Osteoblast (primary cell): Measurements from ENCODE around the gene CBFA2T3. TPM values are rescaled to one million over a fixed set of nuclear protein-coding genes. Genes with fewer than 3 reads are reported as not detected.

ENCODE experiments used
- DNase-seq: peaks from one replicate; pipeline ENCODE4 v3.0.0; 2011; ENCODE audit warnings: low spot score, mixed read lengths; ENCODE audit not compliant: insufficient read length; ENCODE audit errors: missing footprints
- H2AFZ ChIP-seq: 2 replicates; pipeline ENCODE4 v1.6.0; 2011; ENCODE audit warnings: mild to moderate bottlenecking, low read length
- H3K27ac ChIP-seq: 2 replicates; pipeline ENCODE4 v1.5.1; 2011; ENCODE audit warnings: mild to moderate bottlenecking, low read depth, low read length, moderate library complexity
- H3K27me3 ChIP-seq: 2 replicates; pipeline ENCODE4 v1.6.0; 2012; ENCODE audit warnings: mild to moderate bottlenecking, control low read depth, inconsistent platforms, low read length, moderate library complexity; ENCODE audit not compliant: insufficient read depth
- H3K36me3 ChIP-seq: 2 replicates; pipeline ENCODE4 v1.5.1; 2011; ENCODE audit warnings: mild to moderate bottlenecking, low read length, control low read depth, moderate library complexity; ENCODE audit not compliant: insufficient read depth
- H3K4me1 ChIP-seq: 2 replicates; pipeline ENCODE4 v1.5.1; 2011; ENCODE audit warnings: mild to moderate bottlenecking, low read length, control low read depth, moderate library complexity; ENCODE audit not compliant: insufficient read depth
- H3K4me2 ChIP-seq: 2 replicates; pipeline ENCODE4 v1.6.0; 2011; ENCODE audit warnings: mild to moderate bottlenecking, low read length; ENCODE audit not compliant: insufficient read depth
- H3K4me3 ChIP-seq: fragments of 200-600 bp; sonication (generic); 3 replicates; pipeline ENCODE4 v1.5.1; 2012; ENCODE audit warnings: mild to moderate bottlenecking, low read length, inconsistent platforms; ENCODE audit not compliant: insufficient read depth
- H3K79me2 ChIP-seq: 2 replicates; pipeline ENCODE4 v1.6.0; 2012; ENCODE audit warnings: mild to moderate bottlenecking, low read length, control low read depth, inconsistent platforms; ENCODE audit not compliant: insufficient read depth
- H3K9me3 ChIP-seq: 2 replicates; pipeline ENCODE4 v1.5.1; 2011; ENCODE audit warnings: low read depth, low read length, control low read depth
- H4K20me1 ChIP-seq: 2 replicates; pipeline ENCODE4 v1.6.0; 2012; ENCODE audit warnings: mild to moderate bottlenecking, low read length, control low read depth; ENCODE audit not compliant: insufficient read depth
- total RNA-seq: library from RNA; depleted of rRNA; stranded (reverse); fragments of >200 nt; gene quantifications from 2 replicates; pipeline ENCODE4 v1.2.3, GENCODE V29; 2012
- TF ChIP-seq, protein P1 (sequence below): IDR thresholded peaks from 2 replicates; pipeline ENCODE4 v1.5.1; 2011; ENCODE audit warnings: mild to moderate bottlenecking, low read depth, low read length, moderate library complexity; ENCODE audit errors: extremely low read depth

CBFA2T3 gene
- total RNA-seq, 1 donor: not detected

DNA sequence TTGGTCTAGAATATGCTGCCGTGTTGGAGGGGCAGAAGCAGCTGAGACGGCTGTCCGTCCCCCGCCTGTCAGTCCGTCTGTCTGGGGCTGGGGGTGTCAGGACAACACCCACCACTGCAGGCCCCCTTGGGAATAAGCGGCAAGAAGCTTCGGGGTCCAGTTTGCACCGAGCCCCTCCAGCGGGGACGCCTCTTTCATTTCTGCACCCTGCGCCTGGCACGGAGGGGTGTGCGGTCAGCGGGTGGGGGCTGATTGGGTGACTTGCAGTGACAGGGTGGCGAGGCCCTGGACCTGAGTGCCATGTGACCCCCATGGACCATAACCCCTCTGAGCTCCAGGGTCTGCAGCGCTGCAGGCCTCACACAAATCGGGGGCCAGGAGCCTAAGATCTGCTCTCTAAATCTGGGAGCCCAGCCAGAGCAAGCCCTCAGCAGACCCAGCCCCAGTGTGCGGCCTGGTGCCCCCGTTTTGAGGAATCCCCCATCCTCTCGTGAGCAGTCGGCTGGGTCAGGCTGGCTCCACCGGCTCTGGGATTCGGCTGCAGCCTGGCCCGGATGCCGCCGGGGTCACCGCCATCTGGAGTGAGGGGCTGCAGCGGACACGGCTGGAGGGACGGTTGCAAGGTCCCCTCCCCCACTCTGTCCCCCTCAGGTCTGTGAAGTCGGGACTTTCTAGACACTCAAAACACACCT lies 8.3 kb downstream of the CBFA2T3 start:
- Histone ChIP-seq H3K27me3 (peaks cover 43% of the 10 kb centered on the region), H2AFZ (no peak overlapping the region), H4K20me1 (no peaks in the 10 kb centered on the region), H3K4me3 (no peak overlapping the region), H3K4me2 (no peak overlapping the region), H3K36me3 (no peaks in the 10 kb centered on the region), H3K27ac (no peak overlapping the region), H3K9me3 (no peaks in the 10 kb centered on the region), H3K79me2 (no peaks in the 10 kb centered on the region), H3K4me1 (no peaks in the 10 kb centered on the region)
- DNase-seq: no peak
- TF ChIP-seq, protein P1, sequence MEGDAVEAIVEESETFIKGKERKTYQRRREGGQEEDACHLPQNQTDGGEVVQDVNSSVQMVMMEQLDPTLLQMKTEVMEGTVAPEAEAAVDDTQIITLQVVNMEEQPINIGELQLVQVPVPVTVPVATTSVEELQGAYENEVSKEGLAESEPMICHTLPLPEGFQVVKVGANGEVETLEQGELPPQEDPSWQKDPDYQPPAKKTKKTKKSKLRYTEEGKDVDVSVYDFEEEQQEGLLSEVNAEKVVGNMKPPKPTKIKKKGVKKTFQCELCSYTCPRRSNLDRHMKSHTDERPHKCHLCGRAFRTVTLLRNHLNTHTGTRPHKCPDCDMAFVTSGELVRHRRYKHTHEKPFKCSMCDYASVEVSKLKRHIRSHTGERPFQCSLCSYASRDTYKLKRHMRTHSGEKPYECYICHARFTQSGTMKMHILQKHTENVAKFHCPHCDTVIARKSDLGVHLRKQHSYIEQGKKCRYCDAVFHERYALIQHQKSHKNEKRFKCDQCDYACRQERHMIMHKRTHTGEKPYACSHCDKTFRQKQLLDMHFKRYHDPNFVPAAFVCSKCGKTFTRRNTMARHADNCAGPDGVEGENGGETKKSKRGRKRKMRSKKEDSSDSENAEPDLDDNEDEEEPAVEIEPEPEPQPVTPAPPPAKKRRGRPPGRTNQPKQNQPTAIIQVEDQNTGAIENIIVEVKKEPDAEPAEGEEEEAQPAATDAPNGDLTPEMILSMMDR: no peak

GRCh38 chr16:88967830-88968588 lies 9.0 kb downstream of the CBFA2T3 start:
- Histone ChIP-seq H3K36me3 (no peaks in the 10 kb centered on the region), H4K20me1 (no peaks in the 10 kb centered on the region), H3K27me3 (peaks cover 38% of the 10 kb centered on the region), H3K4me1 (no peaks in the 10 kb centered on the region), H2AFZ (no peak overlapping the region), H3K4me3 (no peak overlapping the region), H3K79me2 (no peaks in the 10 kb centered on the region), H3K9me3 (no peaks in the 10 kb centered on the region), H3K4me2 (no peak overlapping the region), H3K27ac (no peak overlapping the region)
- DNase-seq: no peak
- TF ChIP-seq, protein P1: no peak

DNA sequence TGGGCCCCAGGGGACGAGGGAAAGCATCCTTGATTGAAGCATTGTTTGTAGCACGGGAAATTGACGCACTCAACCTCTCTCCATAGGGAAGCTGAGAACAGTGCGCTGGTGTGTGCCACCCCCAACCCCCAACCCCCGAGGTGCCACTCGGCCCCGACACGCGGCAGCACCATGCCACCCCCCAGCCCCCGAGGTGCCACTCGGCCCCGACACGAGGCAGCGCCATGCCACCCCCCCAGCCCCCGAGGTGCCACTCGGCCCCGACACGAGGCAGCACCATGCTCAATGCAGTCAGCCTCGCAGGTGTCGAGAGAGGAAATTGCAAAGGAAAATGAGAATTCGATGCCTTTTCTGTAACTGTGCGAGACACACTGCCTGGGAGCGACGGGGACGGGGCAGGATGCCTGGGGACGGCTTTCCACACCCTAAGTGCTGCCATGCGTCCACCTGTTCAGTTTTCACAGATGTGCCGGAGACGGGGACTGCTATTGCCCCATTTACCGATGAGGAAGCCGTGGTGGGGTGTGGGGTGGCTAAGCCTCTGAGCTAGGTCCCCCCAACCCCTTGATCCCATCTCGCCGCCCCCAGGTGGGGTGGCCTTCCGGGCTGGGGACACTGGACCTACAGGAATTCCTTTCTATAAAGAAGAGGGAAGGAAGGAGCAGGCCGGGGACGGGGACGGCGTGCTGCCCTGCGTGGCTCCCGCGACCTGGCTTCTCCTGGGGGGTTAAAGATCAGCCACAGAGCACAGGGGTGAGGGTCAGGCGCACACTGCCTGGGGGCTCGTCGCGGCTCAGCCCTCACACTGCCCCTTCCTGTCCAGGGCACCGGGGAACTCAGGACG lies 9.8 kb downstream of the CBFA2T3 start:
- Histone ChIP-seq H3K79me2 (no peaks in the 10 kb centered on the region), H2AFZ (no peak overlapping the region), H3K9me3 (no peaks in the 10 kb centered on the region), H3K4me3 (no peak overlapping the region), H3K36me3 (no peaks in the 10 kb centered on the region), H4K20me1 (no peaks in the 10 kb centered on the region), H3K4me1 (no peaks in the 10 kb centered on the region), H3K27me3 (peaks cover 30% of the 10 kb centered on the region), H3K27ac (no peak overlapping the region), H3K4me2 (no peak overlapping the region)
- TF ChIP-seq, protein P1: no peak
- no peak for DNase-seq
